Left lung (tissue), 10 donors: ENCODE measurements around the gene PLEKHD1. TPM values are rescaled to one million over a fixed set of nuclear protein-coding genes. Genes with fewer than 3 reads are reported as not detected.

Source experiments
- ATAC-seq: fragments of 200-7000 bp; cut with Tn5 transposase; one replicate; pipeline ENCODE4 v1.9.1; 2020; ENCODE audit warnings: moderate library complexity
- DNase-seq, 4 donors: peaks; one replicate each; pipeline ENCODE4 v3.0.0-alpha.2; 2013 to 2020
- H3K27ac ChIP-seq, 2 donors: fragments of 200-600 bp; sonication (generic) in 1 of 2; one replicate each; pipeline versions ENCODE4 v1.5.0 to v1.8.0; 2020 to 2021
- H3K27me3 ChIP-seq, 2 donors: fragments of 200-600 bp; sonication (generic) in 1 of 2; one replicate each; pipeline versions ENCODE4 v1.5.0 to v1.8.0; 2020 to 2021
- H3K36me3 ChIP-seq, 2 donors: fragments of 200-600 bp; sonication (generic) in 1 of 2; one replicate each; pipeline versions ENCODE4 v1.5.0 to v1.8.0; 2020 to 2021
- H3K4me1 ChIP-seq, 2 donors: fragments of 200-600 bp; one replicate each; pipeline ENCODE4 v1.8.0; 2021
- H3K4me3 ChIP-seq, 2 donors: fragments of 200-600 bp; sonication (generic) in 1 of 2; one replicate each; pipeline versions ENCODE4 v1.5.0 to v1.8.0; 2020 to 2021; ENCODE audit warnings: mild to moderate bottlenecking in 1 of 2
- H3K9me3 ChIP-seq, 2 donors: fragments of 200-600 bp; sonication (generic) in 1 of 2; one replicate each; pipeline versions ENCODE4 v1.5.0 to v1.8.0; 2020 to 2021
- intact Hi-C, 2 donors: fragments of 100-400 bp; cut with DNase I; formaldehyde crosslinking; loops; one replicate each; pipeline versions ENCODE4 v1.11.2 to v1.14.2; 2022
- polyA plus RNA-seq, 6 donors: library from polyadenylated mRNA; unstranded; fragments of 120-200 nt; gene quantifications; one replicate each; pipeline ENCODE4 v1.2.1, GENCODE V29; 2013; ENCODE audit not compliant: insufficient read length in 6 of 6
- total RNA-seq, 2 donors: library from RNA; stranded (reverse); fragmentation: NEBNext Ultra II Directional; extraction: Animal tissue kit (Norgen Biotek cat#: 25700); gene quantifications; one replicate each; pipeline ENCODE4 v1.2.1, GENCODE V29; 2021
- TF ChIP-seq, protein P1 (sequence below), 2 donors: fragments of 200-600 bp; sonication (generic) in 1 of 2; IDR thresholded peaks; one replicate each; pipeline versions ENCODE4 v1.5.0 to v1.8.0; 2021; ENCODE audit warnings: antibody characterized with exemption in 2 of 2
- donor health status: DM: no; HTN: yes; CAD: no.
- donor health status: DM: no; HTN: no; CAD: no.

The PLEKHD1 gene
- total and polyA plus RNA-seq, 8 donors: 0.11 to 0.61 (median 0.18) TPM

DNA sequence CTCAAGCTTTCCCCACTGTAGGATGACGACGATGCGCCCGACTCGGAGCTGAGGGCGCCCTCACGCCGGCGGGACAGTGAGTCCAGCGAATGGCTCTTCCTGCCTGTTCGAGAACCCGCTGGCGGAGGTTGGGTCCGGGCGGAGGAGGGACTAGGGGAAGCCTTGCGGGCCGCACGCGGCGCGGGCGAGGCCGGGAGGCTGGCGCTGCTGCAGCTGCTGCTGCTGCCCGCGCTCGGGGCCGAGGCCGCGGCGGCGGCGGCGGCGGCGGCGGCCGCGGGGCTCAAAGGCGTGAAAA lies 88.3 kb downstream of the PLEKHD1 start:
- H3K4me1 ChIP-seq: peaks cover 19 to 38% of the 10 kb centered on the region in 2 donors
- TF ChIP-seq, protein P1, sequence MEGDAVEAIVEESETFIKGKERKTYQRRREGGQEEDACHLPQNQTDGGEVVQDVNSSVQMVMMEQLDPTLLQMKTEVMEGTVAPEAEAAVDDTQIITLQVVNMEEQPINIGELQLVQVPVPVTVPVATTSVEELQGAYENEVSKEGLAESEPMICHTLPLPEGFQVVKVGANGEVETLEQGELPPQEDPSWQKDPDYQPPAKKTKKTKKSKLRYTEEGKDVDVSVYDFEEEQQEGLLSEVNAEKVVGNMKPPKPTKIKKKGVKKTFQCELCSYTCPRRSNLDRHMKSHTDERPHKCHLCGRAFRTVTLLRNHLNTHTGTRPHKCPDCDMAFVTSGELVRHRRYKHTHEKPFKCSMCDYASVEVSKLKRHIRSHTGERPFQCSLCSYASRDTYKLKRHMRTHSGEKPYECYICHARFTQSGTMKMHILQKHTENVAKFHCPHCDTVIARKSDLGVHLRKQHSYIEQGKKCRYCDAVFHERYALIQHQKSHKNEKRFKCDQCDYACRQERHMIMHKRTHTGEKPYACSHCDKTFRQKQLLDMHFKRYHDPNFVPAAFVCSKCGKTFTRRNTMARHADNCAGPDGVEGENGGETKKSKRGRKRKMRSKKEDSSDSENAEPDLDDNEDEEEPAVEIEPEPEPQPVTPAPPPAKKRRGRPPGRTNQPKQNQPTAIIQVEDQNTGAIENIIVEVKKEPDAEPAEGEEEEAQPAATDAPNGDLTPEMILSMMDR (IDR thresholded peaks at IDR 0.05): no peak
- H3K36me3 ChIP-seq: no peaks in the 10 kb centered on the region
- intact Hi-C loops: no loop called here
- H3K27ac ChIP-seq: no peak overlapping the region
- DNase-seq (no peak), ATAC-seq (no peak)
- no peaks in the 10 kb centered on the region for H3K9me3 ChIP-seq
- no peak overlapping the region for H3K4me3 ChIP-seq
- peaks cover 66 to 98% of the 10 kb centered on the region in 2 donors for H3K27me3 ChIP-seq

DNA sequence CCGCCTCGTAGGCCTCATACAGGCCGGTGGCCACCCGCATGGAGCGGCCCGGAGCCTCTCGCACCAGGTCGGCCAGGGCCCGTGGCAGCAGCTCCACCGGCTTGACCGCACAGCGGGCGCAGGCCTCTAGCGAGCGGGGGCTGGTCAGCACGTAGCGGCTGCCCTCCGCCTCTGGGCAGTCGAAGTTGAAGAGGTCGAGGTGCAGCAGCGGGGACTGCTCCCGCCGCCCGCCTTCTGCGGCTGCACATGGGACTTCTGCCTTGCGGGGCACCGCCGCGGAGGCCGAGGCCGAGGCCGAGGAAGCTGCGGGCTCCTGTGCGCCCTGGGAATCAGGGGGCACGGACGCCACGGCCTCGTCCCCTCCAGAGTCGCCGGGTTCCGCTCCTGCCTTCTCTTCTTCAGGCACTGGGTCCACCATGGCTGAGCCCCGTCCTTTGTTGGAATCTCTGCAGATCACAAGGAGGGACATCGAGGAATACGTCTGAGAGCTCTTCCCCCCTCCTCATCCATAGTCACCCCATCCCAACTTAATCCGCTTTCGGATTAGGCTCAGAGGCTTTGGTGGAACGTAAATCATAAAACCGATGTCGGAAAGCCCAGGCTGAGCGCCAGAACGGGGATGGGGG lies 88.8 kb downstream of the PLEKHD1 start:
- H3K9me3 ChIP-seq: no peaks in the 10 kb centered on the region
- intact Hi-C loops: no loop called here
- no peak overlapping the region for H3K27ac ChIP-seq
- H3K36me3 ChIP-seq: no peaks in the 10 kb centered on the region
- TF ChIP-seq, protein P1 (IDR thresholded peaks at IDR 0.05): no peak
- H3K4me1 ChIP-seq: peaks cover 19 to 38% of the 10 kb centered on the region in 2 donors
- DNase-seq (no peak), ATAC-seq (no peak)
- H3K27me3 ChIP-seq: peaks cover 63 to 98% of the 10 kb centered on the region in 2 donors
- H3K4me3 ChIP-seq: no peak overlapping the region

DNA sequence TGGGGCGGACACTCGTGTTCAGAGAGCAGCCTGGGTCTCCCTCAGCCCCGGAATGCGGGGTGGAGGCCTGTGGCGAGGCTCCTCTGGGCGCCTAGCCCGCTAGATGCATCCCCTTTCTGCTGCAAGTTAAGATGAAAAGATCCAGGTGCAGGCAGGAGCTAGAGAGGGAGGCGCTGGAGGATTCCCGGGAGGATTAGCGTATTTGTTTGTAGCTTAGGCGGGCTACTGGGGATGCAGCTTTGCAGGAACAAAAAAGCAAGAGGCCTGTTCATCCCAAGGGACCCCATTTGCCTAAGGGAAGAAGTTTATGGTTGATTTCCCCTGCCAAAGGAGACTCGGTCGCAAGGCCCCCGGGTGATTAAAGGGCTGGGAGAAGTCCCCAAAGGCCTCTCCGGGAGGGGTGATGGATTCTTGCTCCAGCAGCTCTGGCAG lies 89.3 kb downstream of the PLEKHD1 start:
- intact Hi-C loops: no loop called here
- DNase-seq (no peak), ATAC-seq (no peak)
- no peak overlapping the region for H3K4me3 ChIP-seq
- no peak overlapping the region for H3K27ac ChIP-seq
- peaks cover 19 to 38% of the 10 kb centered on the region in 2 donors for H3K4me1 ChIP-seq
- TF ChIP-seq, protein P1 (IDR thresholded peaks at IDR 0.05): no peak
- H3K9me3 ChIP-seq: no peaks in the 10 kb centered on the region
- H3K27me3 ChIP-seq: peaks cover 63 to 97% of the 10 kb centered on the region in 2 donors
- H3K36me3 ChIP-seq: no peaks in the 10 kb centered on the region

DNA sequence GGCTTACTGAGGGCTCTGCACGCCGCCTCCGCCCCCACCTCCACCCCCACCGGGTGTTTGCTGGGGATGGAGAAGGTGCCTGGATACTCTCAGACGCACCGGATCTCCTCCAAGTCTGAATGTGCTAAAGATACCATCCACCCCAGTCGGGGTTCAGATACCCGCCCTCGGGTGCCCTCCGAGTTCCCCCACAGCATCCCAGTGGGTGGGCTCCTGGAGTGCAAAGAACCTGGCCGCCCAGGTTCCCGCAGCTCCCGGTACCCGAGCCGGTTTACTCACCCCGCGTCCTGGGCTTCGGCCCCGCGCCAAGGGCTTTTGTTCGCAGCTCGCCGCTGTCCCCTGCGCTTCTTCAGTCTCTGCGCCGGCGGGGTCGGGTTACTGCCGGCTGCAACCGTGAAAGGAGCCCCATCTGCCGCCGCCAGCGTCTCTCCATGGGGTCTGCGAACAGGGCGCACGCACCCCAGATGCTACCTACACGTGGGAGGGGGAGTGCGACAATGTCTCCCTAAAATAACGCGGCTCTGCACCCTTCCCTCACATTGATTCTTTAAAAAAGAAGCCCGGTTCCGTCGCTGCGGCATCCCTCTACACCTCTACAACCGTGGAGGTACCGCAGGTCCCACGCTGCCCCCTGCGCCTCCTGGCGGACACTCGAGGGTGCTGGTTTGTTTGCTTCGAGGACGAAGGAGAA lies 89.9 kb downstream of the PLEKHD1 start, which contains the start of gene CCDC177:
TSS of gene CCDC177 (minus strand) at position 609 of the 691 bp plus-strand sequence. CDS start 1,249 bp downstream, outside the sequence.
- DNase-seq (peak in 2 of 4 donors; percentile 55 to 90), ATAC-seq (peak; percentile 87)
- H3K4me1 ChIP-seq: peaks cover 19 to 38% of the 10 kb centered on the region in 2 donors
- intact Hi-C loops: no loop called here
- H3K27me3 ChIP-seq: peaks cover 63 to 94% of the 10 kb centered on the region in 2 donors
- no peak within 1 kb of the TSS for H3K27ac ChIP-seq
- TF ChIP-seq, protein P1 (IDR thresholded peaks at IDR 0.05): peak; percentile 74 to 86
- H3K36me3 ChIP-seq: no peaks in the 10 kb centered on the region
- no peak within 1 kb of the TSS for H3K4me3 ChIP-seq
- H3K9me3 ChIP-seq: no peaks in the 10 kb centered on the region

DNA sequence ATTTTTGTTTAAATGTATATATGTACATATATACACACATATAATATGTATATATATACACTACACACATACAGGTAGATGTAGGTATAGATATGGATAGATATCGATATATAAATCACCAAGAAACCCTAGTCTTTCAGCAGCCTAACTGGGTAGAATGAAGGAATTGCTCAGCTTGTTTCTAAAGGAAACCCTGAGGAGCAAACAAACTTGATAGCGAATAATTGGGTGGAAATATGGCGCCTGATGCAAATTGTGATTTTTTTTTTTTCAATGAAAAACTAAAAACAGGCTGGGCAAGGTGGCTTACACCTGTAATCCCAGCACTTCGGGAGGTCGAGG lies 90.4 kb downstream of the PLEKHD1 start:
- peaks cover 19 to 38% of the 10 kb centered on the region in 2 donors for H3K4me1 ChIP-seq
- TF ChIP-seq, protein P1 (IDR thresholded peaks at IDR 0.05): peak in 1 of 2 donors; percentile 15
- no peaks in the 10 kb centered on the region for H3K36me3 ChIP-seq
- H3K4me3 ChIP-seq: no peak overlapping the region
- intact Hi-C loops: no loop called here
- no peak overlapping the region for H3K27ac ChIP-seq
- no peaks in the 10 kb centered on the region for H3K9me3 ChIP-seq
- no peak for DNase-seq
- ATAC-seq: no peak
- peaks cover 61 to 89% of the 10 kb centered on the region in 2 donors for H3K27me3 ChIP-seq
